HUES6 (cell line): ENCODE results near the gene DCBLD2.

Experiments used
- H3K27ac ChIP-seq: 2 replicates; pipeline ENCODE4 v1.7.0; 2013; ENCODE audit warnings: low read depth, mild to moderate bottlenecking, low read length, inconsistent platforms
- H3K27me3 ChIP-seq: 2 replicates; pipeline ENCODE4 v1.6.1; 2013; ENCODE audit warnings: low read length; ENCODE audit not compliant: control insufficient read depth, insufficient read depth
- H3K36me3 ChIP-seq: 2 replicates; pipeline ENCODE4 v1.6.1; 2013; ENCODE audit warnings: low read length; ENCODE audit not compliant: control insufficient read depth, insufficient read depth
- H3K4me1 ChIP-seq: 2 replicates; pipeline ENCODE4 v1.6.1; 2013; ENCODE audit warnings: low read length; ENCODE audit not compliant: control insufficient read depth, insufficient read depth
- H3K4me3 ChIP-seq: 2 replicates; pipeline ENCODE4 v1.5.1; 2013; ENCODE audit warnings: low read depth, low read length
- H3K9ac ChIP-seq: one replicate; pipeline ENCODE4 v1.6.1; 2013; ENCODE audit warnings: mild to moderate bottlenecking, low read length
- H3K9me3 ChIP-seq: 2 replicates; pipeline ENCODE4 v1.6.1; 2013; ENCODE audit warnings: low read depth, low read length; ENCODE audit not compliant: control insufficient read depth, insufficient read depth

DCBLD2 gene

GRCh38 chr3:98901392-98902350 lies at the start of gene DCBLD2:
DCBLD2 (minus strand) TSS chr3:98901695; CDS start chr3:98901326, 369 bp downstream.
- H3K4me3 ChIP-seq: peak within 1 kb of the TSS; percentile 98
- peaks cover 13% of the 10 kb centered on the region for H3K4me1 ChIP-seq
- H3K27me3 ChIP-seq: no peaks in the 10 kb centered on the region
- no peaks in the 10 kb centered on the region for H3K36me3 ChIP-seq
- peak within 1 kb of the TSS; percentile 91 for H3K9ac ChIP-seq
- peak within 1 kb of the TSS; percentile 85 for H3K27ac ChIP-seq
- H3K9me3 ChIP-seq: no peaks in the 10 kb centered on the region

- Histone ChIP-seq H3K4me3 (no peak overlapping the region), H3K4me1 (no peaks in the 10 kb centered on the region), H3K27ac (no peak overlapping the region), H3K9me3 (no peaks in the 10 kb centered on the region), H3K9ac (no peak overlapping the region), H3K27me3 (no peaks in the 10 kb centered on the region), H3K36me3 (no peaks in the 10 kb centered on the region)
Measured at GRCh38 chr3:98945666-98946065, 44.2 kb upstream of the DCBLD2 start.

- H3K9me3 ChIP-seq: no peaks in the 10 kb centered on the region
Measured at GRCh38 chr3:98945101-98945524, 43.6 kb upstream of the DCBLD2 start.

GRCh38 chr3:98930413-98930812 lies 28.9 kb upstream of the DCBLD2 start:
- no peak overlapping the region for H3K4me3 ChIP-seq
- no peaks in the 10 kb centered on the region for H3K36me3 ChIP-seq
- H3K27me3 ChIP-seq: no peaks in the 10 kb centered on the region
- H3K9ac ChIP-seq: no peak overlapping the region
- H3K9me3 ChIP-seq: no peaks in the 10 kb centered on the region
- H3K27ac ChIP-seq: no peak overlapping the region
- no peaks in the 10 kb centered on the region for H3K4me1 ChIP-seq

More at GRCh38 chr3:98945101-98945524, 43.6 kb upstream of the DCBLD2 start:
- H3K36me3 ChIP-seq: no peaks in the 10 kb centered on the region
- no peaks in the 10 kb centered on the region for H3K4me1 ChIP-seq
- no peak overlapping the region for H3K27ac ChIP-seq
- H3K4me3 ChIP-seq: no peak overlapping the region
- H3K27me3 ChIP-seq: no peaks in the 10 kb centered on the region
- no peak overlapping the region for H3K9ac ChIP-seq

- no peaks in the 10 kb centered on the region for H3K36me3 ChIP-seq
- no peak overlapping the region for H3K4me3 ChIP-seq
- H3K9me3 ChIP-seq: no peaks in the 10 kb centered on the region
- no peaks in the 10 kb centered on the region for H3K4me1 ChIP-seq
- H3K9ac ChIP-seq: no peak overlapping the region
- no peak overlapping the region for H3K27ac ChIP-seq
- H3K27me3 ChIP-seq: no peaks in the 10 kb centered on the region
Measured at GRCh38 chr3:98921957-98922356, 20.5 kb upstream of the DCBLD2 start.

- H3K27me3 ChIP-seq: no peaks in the 10 kb centered on the region
- no peaks in the 10 kb centered on the region for H3K4me1 ChIP-seq
- no peak overlapping the region for H3K4me3 ChIP-seq
- H3K27ac ChIP-seq: no peak overlapping the region
- H3K9me3 ChIP-seq: no peaks in the 10 kb centered on the region
- H3K36me3 ChIP-seq: no peaks in the 10 kb centered on the region
- no peak overlapping the region for H3K9ac ChIP-seq
Measured at GRCh38 chr3:98920166-98920565, 18.7 kb upstream of the DCBLD2 start.

GRCh38 chr3:98918586-98918985 lies 17.1 kb upstream of the DCBLD2 start:
- H3K4me3 ChIP-seq: no peak overlapping the region
- H3K9me3 ChIP-seq: no peaks in the 10 kb centered on the region
- no peaks in the 10 kb centered on the region for H3K36me3 ChIP-seq
- no peak overlapping the region for H3K27ac ChIP-seq
- H3K27me3 ChIP-seq: no peaks in the 10 kb centered on the region
- H3K9ac ChIP-seq: no peak overlapping the region
- no peaks in the 10 kb centered on the region for H3K4me1 ChIP-seq

GRCh38 chr3:98917608-98918007 lies 16.1 kb upstream of the DCBLD2 start:
- no peaks in the 10 kb centered on the region for H3K4me1 ChIP-seq
- H3K27me3 ChIP-seq: no peaks in the 10 kb centered on the region
- no peak overlapping the region for H3K4me3 ChIP-seq
- H3K36me3 ChIP-seq: no peaks in the 10 kb centered on the region
- no peak overlapping the region for H3K27ac ChIP-seq
- H3K9ac ChIP-seq: no peak overlapping the region
- H3K9me3 ChIP-seq: no peaks in the 10 kb centered on the region

GRCh38 chr3:98914210-98915080 lies 12.9 kb upstream of the DCBLD2 start:
- Histone ChIP-seq H3K4me1 (no peaks in the 10 kb centered on the region), H3K9me3 (peaks cover 4% of the 10 kb centered on the region; the same call in 1 of the 2 replicates), H3K36me3 (no peaks in the 10 kb centered on the region), H3K9ac (no peak overlapping the region), H3K27ac (no peak overlapping the region), H3K27me3 (no peaks in the 10 kb centered on the region), H3K4me3 (no peak overlapping the region)

GRCh38 chr3:98912448-98912847 lies 11.0 kb upstream of the DCBLD2 start:
- Histone ChIP-seq H3K27ac (no peak overlapping the region), H3K4me3 (no peak overlapping the region), H3K4me1 (no peaks in the 10 kb centered on the region), H3K9me3 (peaks cover 4% of the 10 kb centered on the region; the same call in 1 of the 2 replicates), H3K9ac (no peak overlapping the region), H3K27me3 (no peaks in the 10 kb centered on the region), H3K36me3 (no peaks in the 10 kb centered on the region)

- no peak overlapping the region for H3K9ac ChIP-seq
- no peak overlapping the region for H3K4me3 ChIP-seq
- no peaks in the 10 kb centered on the region for H3K36me3 ChIP-seq
- no peaks in the 10 kb centered on the region for H3K27me3 ChIP-seq
- H3K4me1 ChIP-seq: peaks cover 11% of the 10 kb centered on the region
- no peak overlapping the region for H3K27ac ChIP-seq
- H3K9me3 ChIP-seq: peaks cover 4% of the 10 kb centered on the region; the same call in 1 of the 2 replicates
Measured at GRCh38 chr3:98906230-98906629, 4.7 kb upstream of the DCBLD2 start.
